ENCODE results near the gene CASQ1.

CASQ1 gene

DNA sequence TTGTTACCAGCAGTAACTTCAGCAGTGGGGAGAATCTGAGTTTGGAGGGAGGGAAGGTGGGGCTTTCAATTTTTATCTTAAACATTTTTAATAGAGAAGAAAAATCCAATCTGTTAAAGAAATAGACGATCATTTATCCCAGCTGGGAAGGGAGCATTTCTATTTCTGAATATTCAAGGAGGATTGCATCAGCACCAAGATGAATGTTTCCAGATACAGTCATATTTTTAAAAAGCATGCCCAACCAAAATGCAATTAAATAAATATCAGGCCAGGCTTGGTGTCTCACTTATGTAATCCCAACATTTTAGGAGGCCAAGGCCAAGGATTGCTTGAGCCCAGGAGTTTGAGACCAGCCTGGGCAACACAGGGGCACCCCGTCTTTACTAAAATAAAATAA lies 40.7 kb upstream of the CASQ1 start:
- H3K4me3 ChIP-seq (ENCODE audit: low read depth, low read length): no peak overlapping the region
- no peak for DNase-seq (ENCODE audit: low read depth)
- no peak for TF ChIP-seq CTCF (IDR thresholded peaks at IDR 0.05; ENCODE audit: insufficient read depth, low read depth, low read length, missing control alignments)

DNA sequence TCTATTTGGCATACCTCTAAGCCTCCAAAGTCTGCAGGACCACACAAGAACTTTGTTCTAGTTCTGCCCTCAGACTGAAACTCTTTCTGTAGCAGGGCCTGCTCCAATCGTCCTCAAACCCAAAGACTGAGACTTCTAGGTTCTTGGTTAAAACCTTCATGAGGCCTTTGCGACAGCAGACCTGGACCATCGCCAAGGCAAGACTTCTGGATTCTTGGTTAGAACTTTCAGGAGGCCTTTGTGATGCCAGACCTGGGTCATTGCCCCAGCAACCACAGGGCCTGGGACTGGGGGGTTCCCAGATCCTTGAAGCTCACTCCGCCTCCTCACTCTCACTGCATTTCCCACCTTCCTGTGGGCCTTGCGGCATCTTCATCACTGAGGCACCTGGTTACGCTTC lies 39.1 kb upstream of the CASQ1 start, which contains the start of gene ATP1A4:
Gene ATP1A4, plus strand, starts transcription at position 301 of the 400 bp plus-strand sequence. CDS start 438 bp downstream, outside the sequence.
- no peak for DNase-seq (ENCODE audit: low read depth)
- no peak within 1 kb of the TSS for H3K4me3 ChIP-seq (ENCODE audit: low read depth, low read length)
- TF ChIP-seq CTCF (IDR thresholded peaks at IDR 0.05; ENCODE audit: insufficient read depth, low read depth, low read length, missing control alignments): no peak

GRCh38 chr1:160154790-160155189 lies 35.6 kb upstream of the CASQ1 start:
- no peak overlapping the region for H3K4me3 ChIP-seq (ENCODE audit: low read depth, low read length)
- no peak for TF ChIP-seq CTCF (IDR thresholded peaks at IDR 0.05; ENCODE audit: insufficient read depth, low read depth, low read length, missing control alignments)
- DNase-seq (ENCODE audit: low read depth): no peak

DNA sequence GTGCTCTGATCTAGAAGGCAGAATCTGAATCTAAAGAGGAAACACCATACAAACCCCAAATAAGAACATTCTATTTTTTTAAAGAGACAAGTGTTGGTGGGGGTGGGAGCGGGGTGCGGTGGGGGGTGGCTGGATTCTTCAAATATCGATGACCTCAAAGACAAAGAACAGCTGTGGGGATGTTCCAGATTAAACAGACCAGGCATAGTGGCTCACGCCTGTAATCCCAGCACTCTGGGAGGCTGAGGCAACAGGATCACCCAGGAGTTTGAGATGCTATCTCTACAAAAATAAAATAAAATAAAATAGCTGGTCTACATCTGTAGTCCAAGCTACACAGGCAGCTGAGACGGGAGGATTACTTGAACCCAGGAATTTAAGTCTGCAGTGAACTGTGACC lies 34.0 kb upstream of the CASQ1 start:
- no peak for DNase-seq (ENCODE audit: low read depth)
- TF ChIP-seq CTCF (IDR thresholded peaks at IDR 0.05; ENCODE audit: insufficient read depth, low read depth, low read length, missing control alignments): no peak
- H3K4me3 ChIP-seq (ENCODE audit: low read depth, low read length): no peak overlapping the region

DNA sequence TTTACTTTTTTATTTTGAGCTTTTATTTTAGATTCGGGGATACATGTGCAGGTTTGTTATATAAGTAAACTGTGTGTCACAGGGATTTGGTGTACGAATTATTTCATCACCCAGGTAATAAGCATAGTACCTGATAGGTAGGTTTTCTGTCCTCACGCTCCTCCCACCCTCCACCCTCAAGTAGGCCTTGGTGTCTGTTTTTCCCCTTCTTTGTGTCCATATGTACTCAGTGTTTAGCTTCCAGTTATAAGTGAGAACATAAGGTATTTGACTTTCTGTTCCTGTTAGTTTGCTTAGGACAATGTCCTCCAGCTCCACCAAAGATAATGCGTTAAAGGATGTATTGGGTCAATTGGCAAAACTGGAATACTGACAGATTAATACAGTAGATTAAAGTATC lies 33.2 kb upstream of the CASQ1 start:
- H3K4me3 ChIP-seq (ENCODE audit: low read depth, low read length): no peak overlapping the region
- TF ChIP-seq CTCF (IDR thresholded peaks at IDR 0.05; ENCODE audit: insufficient read depth, low read depth, low read length, missing control alignments): no peak
- DNase-seq (ENCODE audit: low read depth): no peak

DNA sequence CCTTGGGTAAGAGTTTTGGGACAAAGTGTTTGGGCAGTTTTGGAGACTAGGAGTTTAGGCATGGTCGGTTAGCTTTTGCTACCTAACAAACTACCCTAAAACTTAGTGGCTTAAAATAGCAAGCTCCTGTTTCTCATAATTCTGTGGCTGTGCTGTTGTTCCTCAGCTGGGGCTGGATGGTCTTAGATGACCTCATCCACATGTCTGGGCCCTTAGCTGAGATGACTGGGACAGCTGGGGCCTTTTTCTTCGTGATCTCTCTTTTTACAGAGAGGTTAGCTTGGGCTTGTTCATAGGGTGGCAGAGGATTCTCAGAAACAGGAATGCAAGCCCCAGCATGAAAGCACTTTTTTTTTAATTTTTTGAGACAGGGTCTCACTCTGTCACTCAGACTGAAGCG lies 32.3 kb upstream of the CASQ1 start:
- no peak for DNase-seq (ENCODE audit: low read depth)
- no peak overlapping the region for H3K4me3 ChIP-seq (ENCODE audit: low read depth, low read length)
- no peak for TF ChIP-seq CTCF (IDR thresholded peaks at IDR 0.05; ENCODE audit: insufficient read depth, low read depth, low read length, missing control alignments)

DNA sequence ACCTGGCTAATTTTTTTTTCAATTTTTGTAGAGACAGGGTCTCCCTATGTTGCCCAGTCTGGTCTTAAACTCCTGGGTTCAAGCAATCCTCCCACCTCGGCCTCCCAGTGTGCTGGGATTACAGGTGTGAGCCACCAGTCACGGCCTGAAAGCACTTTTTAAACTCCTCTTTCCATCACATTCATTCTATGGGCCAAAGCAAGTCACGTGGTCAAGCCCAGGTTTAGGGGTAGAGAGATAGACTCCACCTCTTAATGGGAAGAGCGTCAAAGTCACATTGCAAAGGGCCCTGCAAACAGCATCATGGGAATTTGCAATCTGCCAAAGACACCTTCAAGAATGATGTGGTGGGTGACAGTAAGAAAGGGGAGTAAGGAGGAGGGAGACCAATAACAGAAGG lies 31.8 kb upstream of the CASQ1 start:
- no peak for DNase-seq (ENCODE audit: low read depth)
- TF ChIP-seq CTCF (IDR thresholded peaks at IDR 0.05; ENCODE audit: insufficient read depth, low read depth, low read length, missing control alignments): no peak
- no peak overlapping the region for H3K4me3 ChIP-seq (ENCODE audit: low read depth, low read length)
